OCI-M1 (cell line): ENCODE measurements around the gene HOXB4.

ENCODE experiments used
- DNase-seq: peaks from one replicate; lab custom pipeline; 2025; lab: John Stamatoyannopoulos, UW

Gene HOXB4

DNA sequence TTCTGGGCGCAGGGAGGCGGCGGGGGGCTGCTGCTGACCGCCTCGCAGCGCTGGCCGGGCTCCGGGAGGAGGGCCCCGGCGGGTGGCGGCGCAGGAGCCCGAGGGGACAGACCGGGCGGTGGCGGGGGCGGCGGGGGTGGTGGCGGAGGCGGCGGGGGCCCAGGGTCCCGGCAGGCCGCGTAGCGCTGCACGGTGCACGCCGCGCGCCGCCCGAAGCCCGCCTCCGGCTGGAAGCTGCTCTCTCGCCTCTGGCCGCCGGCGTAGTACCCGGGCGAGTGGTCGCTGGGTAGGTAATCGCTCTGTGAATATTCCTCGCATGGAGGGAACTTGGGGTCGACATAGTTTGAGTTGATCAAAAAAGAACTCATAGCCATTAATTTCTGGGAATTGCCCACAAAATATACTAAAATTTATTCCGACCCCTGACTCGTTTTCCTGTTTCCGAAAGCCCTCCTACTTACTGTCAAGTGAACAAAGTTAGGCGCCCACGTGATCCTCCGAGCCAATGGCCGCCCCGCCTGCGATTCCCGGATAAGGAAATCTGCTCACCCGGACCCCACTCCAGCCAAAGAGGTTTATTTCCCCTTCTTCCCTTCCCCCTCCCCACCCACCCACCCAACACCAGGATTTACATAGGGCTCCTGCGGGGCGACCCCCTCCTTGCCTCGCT lies at the start of gene HOXB4:
Gene HOXB4, minus strand, starts transcription at position 405 of the 670 bp plus-strand sequence. Its CDS starts 31 bp downstream, at position 374.
- peak; percentile 92 for DNase-seq

DNA sequence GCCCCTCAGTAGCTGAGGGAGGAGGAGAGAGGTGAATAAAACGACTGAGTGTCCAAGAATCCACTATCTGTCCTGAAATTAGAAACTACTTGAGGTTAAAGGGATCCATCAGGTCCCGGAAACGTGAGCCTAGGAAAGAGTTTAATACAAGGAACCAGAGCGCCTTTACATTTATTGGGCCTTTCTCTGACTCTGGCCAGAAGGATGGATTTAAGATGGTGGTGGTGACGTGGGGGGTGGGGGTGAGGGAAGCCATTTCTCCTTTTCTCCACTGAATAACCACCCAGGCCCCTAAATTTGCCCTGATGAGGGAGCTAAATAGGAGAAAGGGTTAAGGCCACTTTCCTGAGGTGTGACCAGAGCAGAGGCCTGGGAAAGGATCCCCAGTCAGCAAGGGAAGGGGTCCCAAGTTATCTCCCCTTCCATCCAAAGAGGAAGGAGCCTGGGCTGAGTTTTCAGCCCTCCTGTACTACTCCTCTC lies 49.0 kb upstream of the HOXB4 start:
- DNase-seq: no peak

DNA sequence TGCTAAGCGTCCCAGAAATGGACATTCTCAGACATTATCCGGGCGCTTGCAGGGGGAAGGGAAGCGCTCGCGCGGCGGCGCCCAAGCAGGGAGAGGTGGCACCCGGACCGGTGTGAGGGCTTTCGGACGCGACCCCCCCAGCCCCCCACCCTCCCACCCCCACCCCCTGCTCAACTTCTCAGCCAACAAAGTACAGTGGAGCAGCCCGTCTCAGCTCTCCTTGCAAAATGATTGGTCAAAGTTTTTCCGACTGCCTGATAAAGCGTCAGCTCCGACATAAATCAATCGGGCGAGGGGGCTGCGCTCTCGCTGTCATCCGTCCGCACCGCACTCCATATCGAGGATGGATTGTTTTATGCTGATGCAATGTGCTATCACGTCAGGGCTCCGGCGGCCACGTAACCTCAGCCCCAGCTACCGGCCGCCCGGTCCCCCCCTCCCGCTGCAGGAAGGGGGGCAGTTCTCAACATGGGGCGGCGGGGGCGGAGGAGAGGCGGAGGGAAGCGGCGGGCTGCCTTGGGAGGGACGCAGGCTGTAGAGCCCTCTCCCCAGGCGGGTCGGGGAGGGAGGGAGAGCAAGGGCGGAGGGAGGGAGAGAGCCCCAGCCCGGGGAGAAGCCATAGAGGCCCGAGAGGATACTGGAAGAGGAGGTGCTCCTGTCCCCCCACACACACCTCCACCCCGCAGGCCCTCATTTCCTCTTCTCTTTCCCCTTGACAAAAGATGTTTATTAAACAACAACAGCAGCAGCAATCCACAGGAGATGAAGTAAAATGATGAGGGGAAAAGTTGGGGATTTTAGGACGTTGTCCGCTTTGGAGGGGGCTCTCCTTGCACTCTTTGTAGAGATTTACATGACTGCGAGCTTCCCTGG lies 48.3 kb upstream of the HOXB4 start, which contains the start of gene HOXB9:
Gene HOXB9, minus strand, starts transcription at position 114 of the 873 bp plus-strand sequence. Its CDS starts 89 bp downstream, at position 25.
- DNase-seq: peak; percentile 98

DNA sequence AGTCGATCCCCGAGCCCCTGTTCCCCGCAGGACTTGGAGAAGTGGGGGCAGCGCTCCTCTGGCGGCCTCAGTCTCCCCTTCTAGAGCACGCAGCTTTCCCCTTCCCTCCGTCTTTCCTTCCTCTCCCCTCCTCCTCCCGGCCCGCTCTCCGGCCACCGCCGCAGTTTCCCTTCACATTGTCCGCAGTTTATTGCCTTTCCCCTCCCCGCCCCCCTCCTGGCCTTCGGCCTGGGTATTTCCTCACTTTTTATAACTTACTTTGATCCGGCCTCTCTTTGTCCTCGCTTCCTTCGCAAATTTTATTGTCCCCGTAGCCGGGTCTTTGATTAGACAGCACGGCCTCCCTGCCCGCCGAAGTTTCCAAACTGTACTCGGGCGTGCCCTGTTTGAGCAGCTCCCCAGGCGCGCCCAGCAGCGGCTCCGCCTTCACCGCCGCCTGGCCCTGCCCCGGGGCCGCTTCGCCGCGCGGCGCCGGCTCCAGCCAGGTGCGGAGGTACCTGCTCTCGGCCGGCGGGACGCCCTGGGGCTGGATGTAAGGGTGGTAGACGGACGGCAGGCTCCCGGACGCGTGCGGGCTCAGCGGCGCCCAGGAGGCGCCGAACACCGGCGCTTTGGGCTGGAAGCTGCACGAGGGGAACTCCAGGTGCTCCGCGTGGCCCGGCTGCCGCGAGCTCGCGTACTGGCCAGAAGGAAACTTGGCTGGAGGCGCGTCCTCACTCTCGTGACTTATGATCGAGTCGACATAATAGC lies 47.5 kb upstream of the HOXB4 start:
- DNase-seq: peak; percentile 56

DNA sequence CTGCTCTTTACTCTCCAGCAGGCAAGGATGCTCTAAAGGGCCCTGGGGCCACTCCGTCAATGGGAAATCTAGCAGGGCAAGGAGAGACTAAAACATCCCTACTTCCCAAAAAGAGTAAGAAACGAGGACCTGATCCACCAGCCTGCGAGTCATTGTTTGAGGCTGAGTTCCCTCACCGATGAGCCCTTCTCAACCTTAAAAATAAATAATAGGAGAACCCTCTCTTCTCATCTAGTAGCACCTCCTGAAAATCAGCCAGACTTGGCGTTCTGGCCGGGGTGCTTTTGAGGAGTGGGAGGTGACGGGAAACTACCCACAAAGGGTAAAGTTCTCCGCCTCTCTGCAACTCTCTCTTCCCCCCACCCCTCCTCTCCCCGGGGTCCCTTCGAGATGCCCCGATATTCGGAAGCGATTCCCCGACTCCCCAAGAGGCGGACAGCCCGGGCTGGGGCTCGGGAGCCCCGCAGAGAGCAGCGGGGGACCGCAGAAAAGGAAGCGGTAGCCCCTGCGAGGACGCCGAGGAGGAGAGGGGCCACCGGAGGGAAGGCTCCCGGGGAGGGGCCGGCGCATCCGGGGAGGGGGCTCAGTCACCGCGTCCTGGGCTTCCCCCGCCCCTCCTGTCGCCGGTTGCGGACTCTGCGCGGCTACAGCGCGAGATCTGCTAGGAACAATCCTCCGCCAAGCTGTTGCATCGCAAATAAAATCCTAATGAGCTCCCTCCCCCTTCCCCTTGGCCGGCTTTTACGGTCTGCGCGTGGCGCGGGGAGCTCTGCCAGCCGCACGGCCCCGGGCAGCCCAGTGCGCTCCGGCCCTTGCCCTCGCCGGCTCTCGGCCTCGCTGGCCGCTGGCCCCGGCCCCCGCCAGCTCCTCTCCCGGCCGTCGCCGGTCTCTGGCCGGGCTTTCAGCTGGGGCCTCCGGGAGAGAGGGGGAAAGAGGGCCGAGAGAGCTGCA lies 46.7 kb upstream of the HOXB4 start:
- DNase-seq: peak; percentile 56

DNA sequence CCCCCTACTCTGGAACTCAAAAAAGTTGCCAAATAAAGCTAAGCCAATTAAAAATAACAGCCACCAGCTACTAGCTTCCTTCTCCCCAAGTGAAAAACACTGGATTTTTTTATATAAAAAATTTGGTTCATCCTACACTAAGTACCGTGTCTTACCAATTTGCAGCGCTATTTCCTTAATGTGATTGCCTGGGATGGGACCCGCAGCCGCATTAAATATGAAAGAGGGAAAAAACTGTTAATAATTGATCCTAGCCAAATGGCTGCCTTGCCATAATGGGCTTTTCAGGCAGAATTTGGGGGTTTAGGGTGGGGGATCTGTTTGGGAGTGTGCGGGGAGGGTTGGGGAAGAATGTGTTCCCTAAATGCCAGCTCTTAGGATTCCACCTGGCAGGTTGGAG lies 46.0 kb upstream of the HOXB4 start:
- DNase-seq: no peak

DNA sequence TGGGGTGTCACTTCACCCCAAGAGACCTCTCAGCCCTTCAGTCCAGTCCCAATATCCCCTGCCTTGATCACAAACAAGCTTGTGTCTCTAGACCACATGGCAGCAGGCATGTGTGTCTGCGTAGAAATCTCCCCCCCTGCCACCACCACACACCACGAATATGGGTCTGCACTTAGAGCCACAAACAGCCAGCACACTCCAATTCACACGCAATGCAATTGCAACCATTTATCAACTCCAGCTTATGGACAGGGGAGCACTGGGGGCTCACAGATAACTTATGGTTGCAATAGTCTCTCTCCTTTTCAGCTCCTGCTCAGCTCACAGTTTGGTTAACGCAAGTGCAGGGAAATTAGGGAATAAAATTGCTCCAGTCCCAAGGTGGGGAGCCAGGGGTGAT lies 45.4 kb upstream of the HOXB4 start:
- DNase-seq: peak; percentile 70

DNA sequence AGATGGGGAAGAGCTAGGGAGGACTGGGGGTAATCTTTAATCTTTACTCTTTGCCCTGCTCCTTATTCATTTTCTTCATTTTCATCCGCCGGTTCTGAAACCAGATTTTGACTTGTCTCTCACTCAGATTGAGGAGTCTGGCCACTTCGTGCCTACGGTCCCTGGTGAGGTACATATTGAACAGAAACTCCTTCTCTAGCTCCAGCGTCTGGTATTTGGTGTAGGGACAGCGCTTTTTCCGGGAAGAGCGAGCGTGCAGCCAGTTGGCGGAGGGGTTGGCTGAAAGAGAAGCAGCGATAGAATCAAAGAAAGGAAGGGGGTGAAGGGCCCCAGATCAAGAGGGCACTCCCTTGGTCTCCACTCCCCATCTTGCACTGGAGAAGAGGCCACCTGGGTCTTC lies 44.7 kb upstream of the HOXB4 start:
- no peak for DNase-seq

DNA sequence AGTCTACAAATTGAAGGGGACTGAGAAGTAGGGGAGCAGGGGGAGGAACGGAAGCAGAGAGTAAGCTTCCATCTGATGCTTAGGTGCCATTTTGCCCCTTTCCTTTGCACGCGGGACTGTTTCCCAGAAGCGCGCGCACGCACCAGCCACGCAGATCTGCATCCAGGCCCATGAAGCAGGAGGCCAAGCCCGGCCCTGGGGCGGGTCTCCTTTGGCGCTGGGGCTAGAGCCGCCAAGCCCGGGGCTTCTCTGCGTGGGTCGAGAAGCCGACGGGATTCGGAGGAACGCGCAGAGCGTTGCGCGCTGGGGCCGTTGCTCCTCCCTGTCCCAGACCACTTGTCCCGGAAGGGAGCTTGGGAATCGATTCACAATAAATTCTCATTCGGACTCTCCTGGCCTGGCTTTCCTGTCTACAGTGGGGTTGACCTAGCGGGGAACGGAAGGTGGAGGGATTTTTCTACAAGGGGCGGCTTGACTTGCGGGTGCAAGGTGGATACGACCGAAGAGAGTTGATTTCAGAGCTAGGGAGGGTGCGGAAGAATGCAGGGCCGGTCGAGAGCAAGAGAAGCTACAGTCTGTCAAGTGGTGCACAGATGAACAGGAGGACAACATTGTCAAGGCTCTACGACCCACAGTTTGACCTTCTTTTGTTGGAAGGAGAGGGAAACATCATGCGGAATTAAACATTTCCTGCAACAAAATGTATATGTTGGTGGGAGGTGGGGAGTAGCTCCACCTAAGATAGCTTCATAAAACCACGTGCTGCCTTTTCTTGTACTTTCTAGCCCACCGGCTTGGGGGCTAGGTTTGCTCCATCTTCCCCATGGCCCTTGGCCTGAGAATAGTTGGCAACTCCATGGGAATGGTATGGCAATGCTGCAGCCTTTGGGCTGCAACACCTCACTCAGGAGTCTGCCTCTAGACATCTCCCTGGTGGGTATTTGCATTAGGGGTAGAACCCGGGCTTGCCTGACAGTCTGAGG lies 43.6 kb upstream of the HOXB4 start:
- DNase-seq: no peak

DNA sequence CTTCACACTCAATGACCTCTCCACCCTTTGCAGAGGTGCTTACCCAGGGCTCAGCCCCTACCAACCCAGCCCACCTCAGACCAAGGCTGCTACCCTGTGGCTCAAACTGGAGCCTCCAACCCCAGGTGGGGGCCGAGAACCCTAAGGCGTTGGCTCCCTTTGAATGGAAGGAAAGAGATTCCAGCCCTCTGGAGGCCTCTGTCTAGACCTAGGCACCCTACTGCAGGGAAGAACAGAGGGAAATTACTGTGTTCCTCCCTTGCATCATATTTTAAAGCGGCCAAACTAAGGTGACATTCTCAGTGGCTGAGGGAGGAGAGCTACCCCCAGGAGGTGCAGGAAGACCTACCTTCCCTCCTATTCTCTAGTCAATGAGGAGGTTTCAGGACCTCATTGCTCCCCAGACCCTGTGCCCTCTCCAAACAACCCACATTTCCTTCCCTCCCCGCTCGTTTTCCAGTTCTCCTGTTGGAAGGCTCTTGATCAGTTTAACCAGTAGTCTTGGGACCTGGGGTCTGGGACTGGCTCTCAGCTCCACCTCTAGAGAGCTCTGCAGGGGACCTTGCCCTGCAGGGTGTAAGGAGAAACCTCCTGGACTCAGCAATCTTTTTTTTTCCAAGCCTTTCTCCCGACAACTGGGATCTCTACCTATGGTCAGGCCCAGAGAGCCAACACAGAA lies 42.5 kb upstream of the HOXB4 start:
- DNase-seq: no peak

DNA sequence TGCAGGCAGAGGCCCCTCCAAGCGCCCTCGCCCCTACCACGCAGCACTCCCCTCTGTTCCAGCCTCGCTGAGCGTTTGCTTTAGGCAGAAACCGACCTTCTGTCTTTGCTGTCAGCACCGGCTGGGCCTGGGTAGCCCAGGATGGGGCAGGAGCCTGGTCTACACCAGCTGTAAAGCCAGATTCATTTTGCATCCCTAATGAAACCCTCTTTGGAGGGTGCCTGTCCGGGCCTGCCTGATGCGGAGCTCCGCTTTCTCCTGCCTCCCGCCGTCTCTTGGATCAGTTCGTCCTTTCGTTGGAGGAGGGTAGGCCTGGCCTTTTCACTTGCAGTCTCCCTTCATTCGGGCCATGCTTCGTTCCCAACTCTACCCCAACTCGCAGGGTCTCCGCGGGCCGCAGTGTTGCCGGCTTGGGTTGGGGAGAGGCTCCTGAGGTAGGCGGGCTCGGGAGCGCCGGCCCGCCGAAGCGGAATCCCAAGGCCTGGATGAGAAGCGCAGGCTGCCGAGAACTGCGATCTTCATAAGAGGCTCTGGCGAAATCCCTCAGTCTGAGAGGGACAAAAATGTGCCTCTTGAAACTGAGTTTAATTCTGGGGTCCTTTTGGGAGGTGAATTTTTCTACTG lies 41.8 kb upstream of the HOXB4 start:
- DNase-seq: no peak

DNA sequence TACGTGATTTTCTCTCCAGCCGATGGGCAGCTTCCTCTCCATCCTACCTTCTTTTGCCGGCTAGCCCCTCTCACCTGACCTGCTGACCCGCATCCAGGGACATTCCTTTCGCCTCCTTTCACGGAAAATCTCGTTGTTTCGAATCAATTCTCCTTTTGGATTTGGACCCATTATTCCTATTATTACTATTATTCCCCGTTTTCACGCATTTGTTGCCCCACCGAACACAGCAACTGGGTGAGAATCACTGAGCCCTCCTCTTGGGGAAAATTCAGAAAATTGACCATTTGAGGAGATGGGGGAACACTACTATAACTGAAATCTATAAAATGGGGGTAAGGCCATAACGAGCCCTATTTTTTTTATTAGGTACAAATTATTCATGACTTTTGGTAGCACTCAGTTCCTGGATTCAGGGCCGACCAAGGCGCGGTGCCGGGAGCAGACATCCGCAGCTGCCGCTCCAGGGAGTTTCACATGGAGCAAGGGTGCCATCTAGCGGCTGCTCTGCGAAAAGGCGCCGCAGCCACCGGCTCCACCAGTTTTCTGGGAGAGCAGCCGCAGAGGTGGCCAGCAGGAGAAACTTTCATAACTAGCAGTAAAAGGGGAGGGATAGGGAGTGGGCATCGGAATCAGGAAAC lies 40.2 kb upstream of the HOXB4 start:
- peak; percentile 93 for DNase-seq

DNA sequence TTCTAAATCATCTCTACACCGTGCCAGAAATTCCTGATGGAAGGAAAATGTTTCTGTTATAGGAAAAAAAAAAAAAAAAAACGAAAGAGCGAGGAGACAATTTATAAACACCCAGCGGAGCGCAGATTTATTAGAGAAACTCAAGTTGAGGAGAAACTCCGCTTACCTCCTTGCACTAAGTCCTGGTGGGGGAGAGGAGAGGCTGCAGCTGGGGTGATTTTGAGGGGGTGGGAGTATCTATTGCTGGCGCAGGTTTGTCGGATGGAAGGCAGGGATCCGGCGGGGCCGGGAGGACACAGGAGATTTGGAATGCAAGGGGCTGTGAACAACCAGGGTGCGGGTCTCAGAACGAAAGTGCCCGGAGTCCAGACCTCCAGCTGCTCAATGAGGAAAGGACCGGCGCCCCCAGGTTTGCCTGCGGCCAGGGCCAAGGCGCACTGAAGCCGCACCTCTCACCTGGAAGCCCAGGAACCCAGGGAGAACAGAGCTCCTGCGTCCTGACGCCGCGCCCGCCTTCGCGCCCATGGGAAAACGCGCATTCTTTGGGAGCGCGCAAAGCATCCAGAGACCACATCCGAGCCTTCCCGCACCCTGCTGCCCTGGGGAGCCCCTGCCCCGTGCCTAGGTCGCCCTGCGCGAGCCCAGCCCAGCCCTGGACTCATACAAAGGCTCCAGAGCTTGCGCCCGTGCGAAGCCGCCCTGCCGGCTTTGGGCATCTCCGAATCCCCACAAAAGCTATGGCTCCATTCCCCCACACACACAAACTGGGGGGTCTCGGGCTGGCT lies 39.5 kb upstream of the HOXB4 start:
- no peak for DNase-seq

DNA sequence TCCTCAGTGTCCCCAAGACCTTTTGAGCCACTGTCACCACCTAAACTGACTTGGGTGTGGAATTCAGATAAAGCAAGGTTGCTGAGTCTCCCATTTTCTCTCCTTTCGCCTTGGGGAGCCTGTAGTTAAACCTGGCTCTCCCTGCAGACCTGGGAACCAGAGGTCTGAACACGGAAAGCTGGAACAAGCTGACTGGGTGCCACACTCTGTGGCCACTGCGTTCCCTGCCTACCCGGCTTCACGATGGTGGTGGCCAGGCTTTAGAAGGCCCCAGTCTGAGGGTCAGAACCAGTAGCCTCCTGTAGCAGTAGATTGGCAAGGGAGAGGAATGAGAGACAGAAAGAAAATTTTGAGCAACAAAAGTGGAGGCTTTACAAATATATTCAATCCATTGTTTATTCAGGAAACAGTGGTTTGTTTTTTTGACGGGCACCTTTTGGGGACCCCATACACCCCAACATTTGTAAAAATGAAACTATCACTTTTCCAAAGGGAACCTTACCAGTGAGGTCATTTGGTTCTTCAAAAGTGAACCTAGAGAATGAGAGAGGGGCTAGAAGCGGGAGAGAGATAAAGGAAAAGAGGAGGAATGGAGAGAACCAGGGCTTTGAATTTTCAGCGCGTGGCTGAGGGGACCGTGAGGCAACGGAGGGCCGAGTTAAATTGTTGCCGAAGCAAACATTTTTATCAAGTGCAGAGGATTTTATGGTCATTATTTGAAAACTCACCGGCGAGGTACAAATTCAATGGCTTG lies 38.7 kb upstream of the HOXB4 start:
- DNase-seq: no peak

DNA sequence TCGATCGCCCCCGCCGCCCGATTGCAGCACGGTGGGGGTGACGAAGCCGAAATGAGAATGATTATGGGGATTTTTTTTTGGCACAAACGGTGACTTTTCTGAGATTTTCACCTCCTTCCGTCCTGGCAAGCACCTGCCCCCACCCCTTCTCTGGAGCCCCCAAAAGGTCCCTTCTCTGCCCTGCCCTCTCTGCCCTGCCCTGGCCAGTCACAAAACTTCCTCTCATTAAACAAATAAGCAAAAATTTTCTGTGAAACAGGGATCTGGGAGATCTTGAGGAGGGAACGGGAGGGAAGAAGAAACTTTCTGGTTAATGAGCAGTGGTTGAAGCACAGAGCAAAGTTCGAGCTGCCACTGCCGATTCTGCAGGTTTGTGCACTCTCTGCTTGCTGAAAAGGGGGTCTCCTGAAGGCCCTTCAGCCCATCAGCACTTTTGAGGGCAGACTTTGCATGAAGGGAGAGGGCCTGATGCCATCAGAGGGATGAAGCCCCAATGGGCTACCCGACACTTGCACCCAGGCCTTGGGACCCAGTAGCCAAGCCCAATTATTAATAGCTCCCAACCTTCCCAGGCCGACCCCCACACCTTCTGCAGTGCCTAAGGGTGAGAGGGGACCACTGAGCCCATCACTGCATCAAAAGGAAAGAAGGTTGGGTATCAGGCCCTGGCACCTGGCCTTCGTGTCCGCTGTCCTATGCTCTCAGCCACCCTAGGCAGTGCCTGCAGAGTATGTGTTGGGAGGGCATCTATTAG lies 38.0 kb upstream of the HOXB4 start:
- no peak for DNase-seq
